GM18951 (cell line): ENCODE measurements around the gene GRB2.
A peak's percentile ranks its signal among the peaks of the same experiment; 100 is the strongest.

ENCODE experiments used
- POLR2A ChIP-seq: IDR thresholded peaks from 4 replicates; pipeline ENCODE4 v1.6.1; 2011; ENCODE audit warnings: mild to moderate bottlenecking; ENCODE audit not compliant: insufficient read length, insufficient read depth; ENCODE audit errors: extremely low read depth
- in situ Hi-C: fragments of 300-500 bp; cut with MboI; formaldehyde crosslinking; loops from one replicate; pipeline ENCODE4 v1.12.0; 2022; ENCODE audit warnings: low sequenced_read_pairs, mixed read lengths, inconsistent platforms; ENCODE audit not compliant: unreplicated experiment

Gene GRB2

DNA sequence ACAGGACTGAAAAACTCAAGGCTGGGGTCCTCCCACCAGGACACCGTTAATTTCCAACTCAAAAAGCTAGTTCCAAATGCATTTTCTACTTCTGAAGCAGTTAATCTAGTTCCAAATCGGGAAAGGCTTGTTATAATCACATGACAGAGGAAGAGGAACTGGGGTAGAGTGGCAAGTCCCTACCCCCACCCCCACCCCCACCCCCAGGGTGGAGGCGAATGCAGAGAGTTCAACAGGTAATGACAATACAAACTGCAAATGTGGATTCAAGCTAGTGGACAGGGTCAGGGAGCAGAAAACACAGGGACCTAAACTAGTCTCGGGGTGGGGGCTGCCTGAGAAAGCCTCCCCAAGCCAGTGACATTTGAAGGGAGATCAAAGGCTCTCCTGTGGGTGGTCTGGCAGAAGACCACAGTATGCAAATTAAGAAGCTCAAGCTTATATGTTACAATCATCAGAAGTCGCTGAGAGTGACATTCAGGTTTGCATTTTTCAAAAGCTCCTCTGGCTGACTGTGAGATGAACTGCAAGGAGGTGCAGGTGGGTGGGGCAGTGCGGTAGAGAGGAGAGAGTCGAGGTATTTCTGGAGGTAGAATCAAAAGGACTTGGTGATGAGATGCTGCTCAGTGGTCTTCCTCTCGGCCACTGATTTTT, 59.8 kb downstream of the GRB2 start:
- in situ Hi-C loops = no loop called here
- TF ChIP-seq POLR2A = peak; percentile 48

DNA sequence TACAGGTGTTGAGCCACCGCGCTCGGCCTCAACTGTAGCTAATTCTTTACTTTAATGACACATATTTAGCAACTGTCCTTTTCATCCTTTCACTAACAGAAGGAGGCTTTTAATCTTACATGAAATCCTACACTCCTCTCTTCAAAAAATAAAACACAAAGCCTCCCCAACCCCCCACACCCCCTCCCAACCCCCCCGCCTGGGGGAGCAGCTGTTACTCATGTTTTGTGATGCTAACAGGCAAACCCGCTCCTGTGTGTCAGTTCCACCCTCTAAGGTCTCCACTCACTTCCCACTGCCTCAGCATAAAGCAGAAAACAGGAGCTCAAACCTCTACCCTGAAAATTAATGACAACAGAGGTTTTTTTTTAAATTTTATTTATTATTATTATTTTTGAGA, 60.8 kb downstream of the GRB2 start:
- in situ Hi-C loops = no loop called here
- TF ChIP-seq POLR2A = no peak

DNA sequence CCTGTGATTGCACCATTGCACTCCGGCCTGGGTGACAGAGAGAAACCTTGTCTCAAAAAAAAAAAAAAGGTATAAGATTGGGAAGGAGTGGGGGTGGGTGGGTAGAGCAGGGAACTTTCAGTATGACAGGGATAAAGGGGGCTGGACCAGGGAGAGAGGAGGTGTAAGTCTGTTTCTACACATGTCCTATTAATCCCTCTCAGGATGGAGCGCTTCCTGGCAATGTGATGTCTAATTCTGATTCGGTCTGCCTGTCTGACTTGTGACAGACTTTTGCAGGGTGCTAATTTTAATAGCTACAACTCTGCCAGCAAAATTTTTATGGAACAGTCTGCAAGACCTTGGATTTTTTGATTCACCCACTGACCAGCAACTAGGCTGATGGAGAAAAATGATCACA, 62.5 kb downstream of the GRB2 start:
- in situ Hi-C loops = no loop called here
- TF ChIP-seq POLR2A = no peak

DNA sequence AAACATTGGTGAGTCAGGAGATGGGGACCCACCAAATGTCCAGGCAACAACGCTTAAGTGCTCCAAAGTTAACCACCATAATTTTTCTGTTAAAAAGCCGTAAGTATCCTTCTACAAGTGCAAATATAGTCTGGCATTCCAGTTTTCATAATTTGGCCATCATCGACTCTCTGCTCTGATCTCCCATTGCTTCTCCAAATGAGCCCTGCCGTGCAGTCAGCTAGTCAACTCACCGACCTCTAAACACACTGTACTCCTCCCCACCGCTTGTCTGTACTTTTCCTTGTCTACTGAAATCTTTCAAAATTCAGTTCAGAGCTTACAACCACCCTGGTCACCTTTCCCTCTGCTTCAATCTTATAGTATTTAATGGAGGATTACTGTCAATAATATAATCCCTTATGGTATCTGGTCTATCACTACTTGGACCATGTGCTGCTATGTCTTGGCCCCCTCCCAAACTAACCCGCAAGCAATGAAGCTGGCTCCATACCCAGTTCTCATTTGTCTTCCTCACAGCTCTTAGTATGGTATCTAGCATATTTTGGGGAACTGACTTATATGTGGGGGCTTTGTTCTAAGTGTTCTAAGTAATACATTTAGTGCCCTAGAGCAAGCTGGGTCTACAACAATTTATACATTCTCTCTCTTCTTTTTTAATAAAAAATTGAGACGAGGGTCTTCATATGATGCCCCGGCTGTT, 63.5 kb downstream of the GRB2 start:
- in situ Hi-C loops = no loop called here
- no peak for TF ChIP-seq POLR2A

DNA sequence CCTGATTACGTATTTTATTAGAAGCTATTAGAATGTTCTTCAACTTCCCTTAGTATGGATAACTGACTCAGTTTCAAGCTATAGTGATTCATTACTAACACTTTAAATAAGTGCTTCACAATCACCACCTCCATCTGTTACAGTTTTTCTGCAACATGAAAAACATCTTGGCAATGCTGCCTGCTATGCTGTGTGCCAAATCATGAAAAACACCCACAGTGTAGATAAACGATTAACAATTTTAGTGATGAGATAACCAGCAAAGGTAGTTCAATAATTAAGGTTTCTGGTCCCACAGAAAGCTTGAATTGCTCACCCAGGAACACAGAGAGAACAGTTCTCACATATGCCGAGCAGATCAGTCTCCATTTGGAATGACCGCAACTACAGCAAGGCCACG, 64.8 kb downstream of the GRB2 start:
- no peak for TF ChIP-seq POLR2A
- in situ Hi-C loops = no loop called here

DNA sequence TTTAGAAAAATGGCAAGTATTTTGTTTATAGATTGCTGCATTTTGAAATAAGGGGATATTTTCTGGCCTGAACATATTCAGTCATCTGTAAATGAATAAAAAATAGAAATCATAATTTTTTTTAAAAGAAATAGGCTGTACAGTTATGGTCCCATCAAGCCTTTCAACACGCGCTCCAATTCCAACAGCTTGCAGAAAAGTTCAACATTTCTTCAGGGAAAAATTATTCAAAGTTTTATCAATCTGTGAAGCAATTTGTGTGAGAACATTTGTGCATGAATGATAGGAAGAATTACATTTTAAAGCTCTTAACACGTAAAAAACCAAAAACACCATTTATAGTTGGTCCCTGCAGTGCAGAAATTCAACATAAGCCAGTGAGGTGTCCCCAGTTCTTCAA, 65.5 kb downstream of the GRB2 start:
- TF ChIP-seq POLR2A = no peak
- in situ Hi-C loops = no loop called here

DNA sequence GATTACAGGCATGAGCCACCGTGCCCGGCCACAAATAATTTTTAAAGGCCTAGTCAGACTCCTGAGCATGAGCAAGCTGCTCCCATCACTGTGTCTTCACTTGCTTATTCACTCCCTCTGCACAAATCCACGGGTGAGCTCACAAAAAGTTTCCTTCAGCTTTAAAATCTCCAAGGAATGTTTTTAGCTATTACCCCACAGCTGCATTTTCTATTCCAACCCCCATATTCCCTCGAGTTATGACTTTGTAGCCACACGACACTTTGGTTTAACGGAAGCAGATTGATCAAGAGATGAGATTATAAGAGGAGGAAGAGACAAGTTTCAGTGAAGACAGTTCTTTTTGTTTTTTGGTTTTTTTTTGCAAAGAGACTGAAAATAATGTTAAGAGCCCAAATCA, 67.1 kb downstream of the GRB2 start:
- in situ Hi-C loops = no loop called here
- TF ChIP-seq POLR2A = no peak

DNA sequence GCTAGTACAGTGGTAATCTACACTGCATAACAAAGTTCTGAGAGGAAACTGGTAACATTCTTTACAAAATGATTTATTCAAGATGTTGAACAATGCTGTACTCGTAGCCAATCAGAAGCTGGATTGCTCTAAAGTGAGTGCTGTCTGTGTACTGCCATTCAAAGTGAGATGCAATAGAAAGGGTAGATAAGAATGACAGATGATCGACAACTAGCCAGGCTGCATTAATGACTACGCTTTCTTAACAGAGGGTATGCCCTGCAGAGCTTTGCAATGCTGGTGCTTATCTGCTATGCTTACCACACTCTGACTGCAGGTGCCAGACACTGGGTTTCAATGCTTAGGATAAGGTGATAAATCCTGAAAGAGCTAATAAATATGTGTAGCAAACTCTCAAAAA, 70.2 kb downstream of the GRB2 start:
- TF ChIP-seq POLR2A = no peak
- in situ Hi-C loops = no loop called here

DNA sequence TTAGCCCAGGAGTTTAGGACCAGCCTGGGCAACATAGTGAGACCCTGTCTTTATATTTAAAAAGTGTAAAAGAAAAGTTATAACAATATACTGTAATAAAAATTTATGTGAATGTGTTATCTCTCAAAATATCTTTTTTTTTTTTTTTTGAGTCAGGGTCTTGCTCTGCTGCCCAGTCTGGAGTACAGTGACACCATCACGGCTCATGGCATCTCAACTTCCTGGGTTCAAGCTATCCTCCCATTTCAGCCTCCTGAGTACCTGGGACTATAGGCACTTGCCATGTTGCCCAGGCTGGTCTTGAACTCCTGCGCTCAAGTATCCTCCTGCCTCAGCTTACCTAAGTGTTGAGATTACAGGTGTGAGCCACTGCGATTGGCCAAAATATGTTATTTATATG, 70.8 kb downstream of the GRB2 start:
- no peak for TF ChIP-seq POLR2A
- in situ Hi-C loops = loop anchor here (5.0 kb wide), 1 partner anchor 63 kb away; no protein-coding TSS in a partner anchor

DNA sequence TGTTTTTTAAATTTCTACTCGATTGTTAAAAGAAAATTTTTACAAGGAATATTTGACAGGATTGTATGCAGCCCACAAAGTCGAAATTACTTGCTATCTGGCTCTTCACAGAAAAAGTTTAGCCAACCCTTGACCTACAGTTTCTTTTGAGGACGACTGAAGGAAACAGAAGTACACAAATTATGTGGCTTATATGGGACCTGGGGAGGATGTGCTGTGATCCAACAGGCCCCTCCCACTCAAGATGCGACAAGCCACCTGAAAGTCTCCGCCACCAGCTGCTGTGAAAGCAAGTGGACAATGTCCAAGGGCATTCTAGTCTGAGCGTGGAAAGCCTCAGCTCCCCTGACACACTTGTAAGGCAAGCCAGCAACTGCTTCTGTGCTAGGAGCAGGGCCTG, 73.8 kb downstream of the GRB2 start:
- no peak for TF ChIP-seq POLR2A
- in situ Hi-C loops = loop anchor here (5.0 kb wide), 1 partner anchor 66 kb away; no protein-coding TSS in a partner anchor

DNA sequence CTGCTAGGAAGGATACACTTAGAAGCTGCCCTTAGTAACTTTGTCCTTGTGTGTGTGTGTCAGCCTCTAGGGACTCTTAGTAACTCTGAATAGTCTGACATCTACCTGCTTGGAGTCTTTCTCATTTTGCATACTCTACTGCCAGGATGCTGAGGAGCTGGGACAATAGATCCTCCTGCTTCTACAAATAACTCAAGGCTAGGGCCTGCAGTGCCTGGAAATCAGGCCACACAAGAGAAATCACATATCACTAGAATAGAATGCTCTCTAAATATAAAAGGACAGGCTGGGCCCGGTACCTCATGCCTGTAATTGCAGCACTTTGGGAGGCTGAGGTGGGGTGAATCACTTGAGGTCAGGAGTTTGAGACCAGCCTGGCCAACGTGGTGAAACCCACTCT, 77.7 kb downstream of the GRB2 start:
- in situ Hi-C loops = no loop called here
- no peak for TF ChIP-seq POLR2A

DNA sequence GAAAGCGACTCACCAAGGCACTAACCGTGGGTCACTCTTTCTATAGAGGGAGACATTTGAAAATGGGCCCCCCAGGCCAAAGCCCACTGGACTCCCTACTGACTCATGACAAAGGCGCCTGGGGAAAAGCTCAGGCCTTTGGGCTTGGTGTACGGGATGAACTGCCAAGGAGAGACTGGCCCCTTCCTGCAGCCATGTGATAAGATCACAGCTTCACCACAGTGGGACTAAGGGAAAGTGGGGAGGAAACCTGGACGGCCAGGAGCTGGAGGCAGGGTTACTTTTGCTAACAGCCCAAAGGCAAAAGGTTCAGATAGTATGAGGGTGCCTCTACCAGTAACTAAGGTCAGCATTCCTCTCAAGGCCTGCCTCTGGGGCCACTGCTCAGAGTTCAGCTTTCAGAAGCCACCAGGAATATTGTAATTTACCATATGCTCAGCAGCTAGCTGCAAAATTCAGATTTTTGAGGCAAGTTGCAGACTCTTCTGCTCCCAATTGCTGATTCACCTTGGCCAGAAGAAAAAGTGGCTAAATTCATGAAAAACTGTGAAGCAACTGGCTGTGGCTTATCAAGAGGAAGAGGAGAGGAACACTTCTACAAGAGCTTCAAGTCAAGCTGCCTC, 79.1 kb downstream of the GRB2 start:
- in situ Hi-C loops = no loop called here
- no peak for TF ChIP-seq POLR2A

DNA sequence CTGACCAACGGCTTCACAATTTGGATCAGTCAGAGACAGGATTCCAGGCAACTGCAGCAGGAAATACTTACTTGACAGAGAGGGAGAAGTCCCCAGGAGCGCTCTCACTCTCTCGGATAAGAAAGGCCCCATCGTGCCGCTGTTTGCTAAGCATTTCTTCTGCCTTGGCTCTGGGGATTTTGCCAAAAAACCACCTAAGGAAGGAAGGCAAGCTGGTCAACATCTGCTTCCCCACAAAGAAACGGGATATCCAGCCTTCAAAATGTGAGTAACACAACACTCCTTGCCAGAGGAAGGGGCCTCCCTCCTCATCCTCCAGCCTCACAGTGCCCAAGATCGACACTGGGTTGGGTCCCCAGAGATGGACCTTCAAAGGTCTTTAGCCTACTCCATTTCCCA, 79.7 kb downstream of the GRB2 start:
- no peak for TF ChIP-seq POLR2A
- in situ Hi-C loops = no loop called here

DNA sequence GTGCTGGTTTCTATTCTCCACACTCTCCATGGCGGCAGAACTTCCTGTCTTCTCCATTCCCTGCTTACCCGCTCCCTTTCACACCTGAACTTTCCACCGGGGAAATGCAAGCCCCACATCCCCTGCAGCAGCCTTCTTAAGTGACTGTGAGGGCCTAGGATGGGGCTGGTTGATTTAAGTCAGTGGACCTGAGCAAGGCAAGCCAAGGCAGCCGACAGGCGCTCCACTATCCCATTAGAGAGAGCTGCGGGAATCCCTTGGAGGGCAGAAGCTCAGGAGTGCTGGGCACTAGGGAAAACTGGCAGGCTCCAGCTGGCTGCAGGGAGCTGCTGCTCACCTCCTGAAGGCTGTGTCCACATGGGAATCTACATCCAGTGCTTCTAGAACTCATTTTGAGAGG, 80.1 kb downstream of the GRB2 start:
- in situ Hi-C loops = no loop called here
- TF ChIP-seq POLR2A = no peak

DNA sequence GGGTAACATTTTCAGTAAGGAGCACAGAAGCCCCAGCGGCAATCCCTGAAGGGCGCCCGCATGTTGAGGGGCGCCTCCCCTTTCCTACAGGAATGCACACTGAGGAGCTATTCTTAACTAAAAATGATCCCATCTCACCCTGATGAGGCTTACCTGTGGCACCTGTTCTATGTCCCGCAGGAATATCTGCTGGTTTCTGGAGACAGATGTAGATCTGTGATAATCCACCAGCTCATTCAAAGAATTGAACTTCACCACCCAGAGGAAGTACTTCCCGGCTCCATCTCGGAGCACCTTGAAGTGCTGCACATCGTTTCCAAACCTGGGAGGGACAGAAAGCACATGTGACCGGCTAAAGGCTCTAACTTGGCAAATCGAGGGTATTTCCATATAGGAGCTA, 84.0 kb downstream of the GRB2 start:
- TF ChIP-seq POLR2A = no peak
- in situ Hi-C loops = no loop called here
